Stimulated activated effector memory CD8-positive, alpha-beta T cell treated with anti-CD3 and anti-CD28 coated beads, Interleukin-12 subunit alpha, Interleukin-12 subunit beta, amount 100 ng/mL, for 72 hours (primary cell): ENCODE data around the gene XAB2.

Experiments
- ATAC-seq: fragments of 150-1000 bp; cut with Tn5 transposase; 2 replicates; pipeline ENCODE4 v1.10.0; 2021
- DNase-seq, 2 donors: peaks; one replicate each; pipeline ENCODE4 v3.0.0; 2021 to 2022; ENCODE audit warnings: low spot score in 2 of 2
- H3K27ac Mint-ChIP-seq: one replicate; pipeline ENCODE4 v1.8.0; 2022; ENCODE audit warnings: mild to moderate bottlenecking, mixed read lengths
- H3K36me3 Mint-ChIP-seq: one replicate; pipeline ENCODE4 v1.8.0; 2022; ENCODE audit warnings: mild to moderate bottlenecking, mixed read lengths
- H3K4me1 Mint-ChIP-seq: one replicate; pipeline ENCODE4 v1.8.0; 2022; ENCODE audit warnings: mixed read lengths
- H3K4me3 Mint-ChIP-seq: one replicate; pipeline ENCODE4 v1.8.0; 2022; ENCODE audit warnings: mild to moderate bottlenecking, mixed read lengths
- H3K9me3 Mint-ChIP-seq: one replicate; pipeline ENCODE4 v1.8.0; 2022; ENCODE audit warnings: mixed read lengths

The XAB2 gene

GRCh38 chr19:7614859-7615741 is 14.2 kb downstream of the XAB2 start:
- Mint-ChIP-seq H3K27ac (no peak overlapping the region), H3K4me3 (no peak overlapping the region), H3K36me3 (peaks cover 27% of the 10 kb centered on the region), H3K4me1 (no peaks in the 10 kb centered on the region), H3K9me3 (no peaks in the 10 kb centered on the region)
- ATAC-seq (no peak), DNase-seq (no peak)

GRCh38 chr19:7612282-7613274 is 16.8 kb downstream of the XAB2 start:
- Mint-ChIP-seq H3K9me3 (no peaks in the 10 kb centered on the region), H3K36me3 (peaks cover 13% of the 10 kb centered on the region), H3K4me1 (no peaks in the 10 kb centered on the region), H3K4me3 (no peak overlapping the region), H3K27ac (no peak overlapping the region)
- DNase-seq (no peak), ATAC-seq (no peak)

- Mint-ChIP-seq H3K4me3 (no peak overlapping the region), H3K4me1 (no peaks in the 10 kb centered on the region), H3K36me3 (peaks cover 4% of the 10 kb centered on the region), H3K27ac (no peak overlapping the region), H3K9me3 (no peaks in the 10 kb centered on the region)
- ATAC-seq (no peak), DNase-seq (no peak)
These were observed 17.6 kb downstream of the XAB2 start for GRCh38 chr19:7611541-7612279.

- DNase-seq (no peak), ATAC-seq (no peak)
- Mint-ChIP-seq H3K4me1 (peaks cover 2% of the 10 kb centered on the region), H3K36me3 (no peaks in the 10 kb centered on the region), H3K4me3 (no peak overlapping the region), H3K9me3 (no peaks in the 10 kb centered on the region), H3K27ac (no peak overlapping the region)
These were observed 18.7 kb downstream of the XAB2 start for GRCh38 chr19:7610491-7611240.

GRCh38 chr19:7607874-7608560 is 21.3 kb downstream of the XAB2 start:
- Mint-ChIP-seq H3K4me1 (peaks cover 6% of the 10 kb centered on the region), H3K36me3 (no peaks in the 10 kb centered on the region), H3K4me3 (no peak overlapping the region), H3K27ac (no peak overlapping the region), H3K9me3 (no peaks in the 10 kb centered on the region)
- DNase-seq: no peak
- ATAC-seq: no peak

GRCh38 chr19:7607212-7607873 is 22.0 kb downstream of the XAB2 start:
- H3K4me1 Mint-ChIP-seq: peaks cover 6% of the 10 kb centered on the region

GRCh38 chr19:7606289-7606688 is 23.1 kb downstream of the XAB2 start:
- peaks cover under 1% of the 10 kb centered on the region for H3K36me3 Mint-ChIP-seq
- H3K9me3 Mint-ChIP-seq: no peaks in the 10 kb centered on the region
- ATAC-seq: no peak
- no peak for DNase-seq
- no peak overlapping the region for H3K27ac Mint-ChIP-seq
- H3K4me3 Mint-ChIP-seq: no peak overlapping the region
- peaks cover 6% of the 10 kb centered on the region for H3K4me1 Mint-ChIP-seq

More at GRCh38 chr19:7607212-7607873, 22.0 kb downstream of the XAB2 start:
- DNase-seq (no peak), ATAC-seq (no peak)
- Mint-ChIP-seq H3K4me3 (no peak overlapping the region), H3K27ac (no peak overlapping the region), H3K36me3 (no peaks in the 10 kb centered on the region), H3K9me3 (no peaks in the 10 kb centered on the region)

- Mint-ChIP-seq H3K27ac (no peak overlapping the region), H3K36me3 (peaks cover 7% of the 10 kb centered on the region), H3K4me1 (peaks cover 10% of the 10 kb centered on the region), H3K9me3 (peaks cover 3% of the 10 kb centered on the region), H3K4me3 (no peak overlapping the region)
- peak; percentile 68 for ATAC-seq
- DNase-seq: no peak
These were observed 23.7 kb downstream of the XAB2 start for GRCh38 chr19:7605490-7606222.

GRCh38 chr19:7603919-7604318 is 25.4 kb downstream of the XAB2 start:
- no peak overlapping the region for H3K27ac Mint-ChIP-seq
- H3K4me3 Mint-ChIP-seq: no peak overlapping the region
- peaks cover 3% of the 10 kb centered on the region for H3K9me3 Mint-ChIP-seq
- peaks cover 12% of the 10 kb centered on the region for H3K4me1 Mint-ChIP-seq
- H3K36me3 Mint-ChIP-seq: peaks cover 13% of the 10 kb centered on the region
- ATAC-seq: no peak
- DNase-seq: no peak

- Mint-ChIP-seq H3K36me3 (peaks cover 21% of the 10 kb centered on the region), H3K9me3 (peaks cover 3% of the 10 kb centered on the region), H3K27ac (no peak overlapping the region), H3K4me3 (no peak overlapping the region), H3K4me1 (peaks cover 12% of the 10 kb centered on the region)
- DNase-seq (no peak), ATAC-seq (no peak)
These were observed 26.3 kb downstream of the XAB2 start for GRCh38 chr19:7602935-7603497.

GRCh38 chr19:7602240-7602934 is 27.0 kb downstream of the XAB2 start:
- Mint-ChIP-seq H3K36me3 (peaks cover 21% of the 10 kb centered on the region), H3K4me1 (peaks cover 12% of the 10 kb centered on the region), H3K9me3 (peaks cover 3% of the 10 kb centered on the region), H3K27ac (no peak overlapping the region), H3K4me3 (no peak overlapping the region)
- DNase-seq (no peak), ATAC-seq (no peak)

GRCh38 chr19:7600721-7601120 is 28.6 kb downstream of the XAB2 start:
- H3K4me3 Mint-ChIP-seq: no peak overlapping the region
- DNase-seq: no peak
- H3K36me3 Mint-ChIP-seq: peaks cover 21% of the 10 kb centered on the region
- peak; percentile 49 for ATAC-seq
- H3K27ac Mint-ChIP-seq: peak overlapping the region; percentile 92
- H3K9me3 Mint-ChIP-seq: peaks cover 3% of the 10 kb centered on the region
- peaks cover 16% of the 10 kb centered on the region for H3K4me1 Mint-ChIP-seq
